ENCODE results near the gene NEUROD6. TPM values are rescaled to one million over a fixed set of nuclear protein-coding genes. Genes with fewer than 3 reads are reported as not detected.

Gene NEUROD6
- total and polyA plus RNA-seq, 8 donors: not detected

DNA sequence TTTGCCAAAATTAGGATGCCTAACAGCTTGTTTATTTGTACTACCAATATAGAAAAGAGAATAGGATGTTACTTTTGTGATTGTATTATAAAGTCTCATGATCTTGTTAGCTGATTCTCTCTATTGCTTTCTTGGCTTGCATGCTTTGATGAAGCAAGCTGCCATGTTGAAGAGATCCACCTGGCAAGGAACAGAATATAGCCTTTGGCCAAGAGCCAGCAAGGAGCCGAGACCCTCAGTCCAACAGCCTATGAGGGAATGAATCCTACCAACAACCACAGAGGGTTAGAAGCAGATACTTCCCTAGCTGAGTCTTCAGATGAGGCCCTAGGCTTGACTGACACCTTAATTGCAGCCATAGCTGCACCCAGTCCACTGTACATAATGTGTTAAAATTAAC, 41.2 kb downstream of the NEUROD6 start:
- Histone ChIP-seq H3K4me1 (no peaks in the 10 kb centered on the region), H3K27ac (no peak overlapping the region), H3K36me3 (no peaks in the 10 kb centered on the region), H3K27me3 (no peaks in the 10 kb centered on the region), H3K9me3 (no peaks in the 10 kb centered on the region), H3K4me3 (no peak overlapping the region)
- ATAC-seq (no peak), FAIRE-seq (no peak), DNase-seq (no peak)
- intact Hi-C loops (cut with DNase I): no loop called here
- WGBS, 2 donors: 74 to 77% methylated on average over 1 of the region's 1 CpG
- TF ChIP-seq, protein P1, sequence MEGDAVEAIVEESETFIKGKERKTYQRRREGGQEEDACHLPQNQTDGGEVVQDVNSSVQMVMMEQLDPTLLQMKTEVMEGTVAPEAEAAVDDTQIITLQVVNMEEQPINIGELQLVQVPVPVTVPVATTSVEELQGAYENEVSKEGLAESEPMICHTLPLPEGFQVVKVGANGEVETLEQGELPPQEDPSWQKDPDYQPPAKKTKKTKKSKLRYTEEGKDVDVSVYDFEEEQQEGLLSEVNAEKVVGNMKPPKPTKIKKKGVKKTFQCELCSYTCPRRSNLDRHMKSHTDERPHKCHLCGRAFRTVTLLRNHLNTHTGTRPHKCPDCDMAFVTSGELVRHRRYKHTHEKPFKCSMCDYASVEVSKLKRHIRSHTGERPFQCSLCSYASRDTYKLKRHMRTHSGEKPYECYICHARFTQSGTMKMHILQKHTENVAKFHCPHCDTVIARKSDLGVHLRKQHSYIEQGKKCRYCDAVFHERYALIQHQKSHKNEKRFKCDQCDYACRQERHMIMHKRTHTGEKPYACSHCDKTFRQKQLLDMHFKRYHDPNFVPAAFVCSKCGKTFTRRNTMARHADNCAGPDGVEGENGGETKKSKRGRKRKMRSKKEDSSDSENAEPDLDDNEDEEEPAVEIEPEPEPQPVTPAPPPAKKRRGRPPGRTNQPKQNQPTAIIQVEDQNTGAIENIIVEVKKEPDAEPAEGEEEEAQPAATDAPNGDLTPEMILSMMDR (IDR thresholded peaks at IDR 0.05): no peak

DNA sequence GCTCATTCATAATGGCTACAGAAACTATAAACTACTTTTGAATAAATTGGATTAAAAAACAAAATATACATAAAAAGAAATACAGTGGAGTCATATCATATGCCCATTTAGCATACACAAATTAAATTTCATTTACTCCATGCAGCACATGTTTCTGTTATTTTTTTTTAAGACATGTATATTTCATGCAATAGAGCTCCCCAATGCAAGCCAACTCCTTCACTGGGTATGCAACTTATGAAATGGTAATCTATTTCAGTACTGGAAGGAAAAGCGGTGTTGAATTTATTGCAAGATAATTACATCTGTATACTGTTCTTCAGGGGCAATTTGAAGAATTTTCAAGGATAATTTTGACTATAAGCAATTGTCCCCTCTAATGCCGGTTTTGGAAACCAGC, 49.9 kb downstream of the NEUROD6 start:
- no peak for ATAC-seq
- no peak overlapping the region for H3K27ac ChIP-seq
- H3K36me3 ChIP-seq: no peaks in the 10 kb centered on the region
- H3K4me3 ChIP-seq: no peak overlapping the region
- intact Hi-C loops (cut with DNase I): no loop called here
- WGBS, 2 donors: 59 to 82% methylated on average over 2 of the region's 2 CpGs
- TF ChIP-seq, protein P1 (IDR thresholded peaks at IDR 0.05): no peak
- FAIRE-seq: no peak
- no peak for DNase-seq
- no peaks in the 10 kb centered on the region for H3K4me1 ChIP-seq
- H3K27me3 ChIP-seq: peaks cover 0 to 3% (median 0%) of the 10 kb centered on the region in 4 donors
- H3K9me3 ChIP-seq: no peaks in the 10 kb centered on the region

Other genes with a start within 250 kb of the NEUROD6 start
- under 1 TPM in 5 of 6 donors, not detected in 1; 0.05 to 0.72 (median 0.09) TPM for gene ITPRID1, start 173.4 kb upstream of the NEUROD6 start, total RNA-seq
- under 1 TPM in 1 of 2 donors, not detected in 1; 0.02 TPM for gene ITPRID1, start 173.4 kb upstream of the NEUROD6 start, polyA plus RNA-seq

Data from pancreas (tissue), 10 donors.